Esophagus squamous epithelium (tissue), 5 donors: ENCODE measurements around the gene PDSS2. TPM values are rescaled to one million over a fixed set of nuclear protein-coding genes. Genes with fewer than 3 reads are reported as not detected.

ENCODE experiments used
- DNase-seq: peaks from one replicate; lab custom pipeline; 2025; lab: John Stamatoyannopoulos, UW
- H3K27ac ChIP-seq, 4 donors: fragments of 200-600 bp; sonication (generic); one replicate each; pipeline ENCODE4 v1.5.1; 2016 to 2019; ENCODE audit warnings: mild to moderate bottlenecking in 1 of 4
- H3K27me3 ChIP-seq, 4 donors: fragments of 200-600 bp; sonication (generic); 1 replicate in 3 of 4; 2 replicates in 1 of 4; pipeline versions ENCODE4 v1.5.1 to v1.6.0; 2017 to 2021; ENCODE audit warnings: antibody characterized with exemption in 1 of 4
- H3K36me3 ChIP-seq, 3 donors: fragments of 200-600 bp; sonication (generic); one replicate each; pipeline ENCODE4 v1.5.1; 2016 to 2019
- H3K4me1 ChIP-seq, 3 donors: fragments of 200-600 bp; sonication (generic); one replicate each; pipeline ENCODE4 v1.5.1; 2017 to 2019
- H3K4me3 ChIP-seq, 4 donors: fragments of 200-600 bp; sonication (generic); 1 replicate in 3 of 4; 2 replicates in 1 of 4; pipeline ENCODE4 v1.5.1; 2016 to 2019; ENCODE audit warnings: mild to moderate bottlenecking in 2 of 4, moderate library complexity in 1 of 4
- H3K9me3 ChIP-seq, 3 donors: fragments of 200-600 bp; sonication (generic); one replicate each; pipeline ENCODE4 v1.5.1; 2016 to 2019
- CTCF ChIP-seq, 6 experiments: fragments of 450-650 bp in 4 of 6; fragments of 200-600 bp in 2 of 6; sonication (generic) in 2 of 6; IDR thresholded peaks; one replicate each; pipeline ENCODE4 v1.5.1; 2016 to 2019; ENCODE audit warnings: antibody characterized with exemption in 6 of 6, mild to moderate bottlenecking in 4 of 6, moderate library complexity in 4 of 6
- POLR2A ChIP-seq, 4 donors: fragments of 450-650 bp; IDR thresholded peaks; one replicate each; pipeline ENCODE4 v1.6.1; 2017; ENCODE audit warnings: antibody characterized with exemption in 4 of 4, mild to moderate bottlenecking in 4 of 4, moderate library complexity in 3 of 4
- WGBS, 2 donors: methylation state at CpG; one replicate each; pipeline ENCODE4 v1.1.5; 2018; 5-methylcytosine and 5-hydroxymethylcytosine counted together
- intact Hi-C: fragments of 100-400 bp; cut with DNase I; formaldehyde crosslinking; loops from one replicate; pipeline ENCODE4 v1.15.0; 2022
- total RNA-seq, 4 donors: library from RNA; depleted of rRNA; stranded (reverse); fragments of >200 nt; gene quantifications; one replicate each; pipeline ENCODE4 v1.1.0, GENCODE V29; 2016
- donor health status: DM: yes; HTN: yes; CAD: no.

The PDSS2 gene
- total RNA-seq, 4 donors from 2014 or later: 7.0 to 15.9 (median 12.3) TPM

- Histone ChIP-seq H3K4me3 (no peak overlapping the region), H3K9me3 (no peaks in the 10 kb centered on the region), H3K27ac (no peak overlapping the region), H3K27me3 (no peaks in the 10 kb centered on the region), H3K36me3 (peaks cover 0 to 5% (median 0%) of the 10 kb centered on the region in 3 donors), H3K4me1 (peaks cover 0 to 23% (median 3%) of the 10 kb centered on the region in 3 donors)
- no peak for TF ChIP-seq CTCF (IDR thresholded peaks at IDR 0.05)
- no peak for TF ChIP-seq POLR2A (IDR thresholded peaks at IDR 0.05)
- no peak for DNase-seq
- intact Hi-C loops: no loop called here
- WGBS, 2 donors: 93 to 96% methylated on average over 2 of the region's 2 CpGs
These were observed 215.9 kb downstream of the PDSS2 start for GRCh38 chr6:107243471-107243870.

- Histone ChIP-seq H3K27ac (no peak overlapping the region), H3K9me3 (no peaks in the 10 kb centered on the region), H3K4me3 (no peak overlapping the region), H3K36me3 (peaks cover 0 to 16% (median 0%) of the 10 kb centered on the region in 3 donors), H3K27me3 (no peaks in the 10 kb centered on the region), H3K4me1 (peaks cover 0 to 12% (median 0%) of the 10 kb centered on the region in 3 donors)
- DNase-seq: no peak
- intact Hi-C loops: no loop called here
- TF ChIP-seq POLR2A (IDR thresholded peaks at IDR 0.05) (no peak), CTCF (IDR thresholded peaks at IDR 0.05) (no peak)
- 41 to 44% methylated on average over 5 of the region's 5 CpGs for WGBS, 2 donors
These were observed 221.2 kb downstream of the PDSS2 start for GRCh38 chr6:107237992-107238660.

GRCh38 chr6:107235511-107235910, 223.9 kb downstream of the PDSS2 start:
- intact Hi-C loops: no loop called here
- no peak for TF ChIP-seq POLR2A (IDR thresholded peaks at IDR 0.05)
- no peak for TF ChIP-seq CTCF (IDR thresholded peaks at IDR 0.05)
- no peaks in the 10 kb centered on the region for H3K9me3 ChIP-seq
- no peak overlapping the region for H3K4me3 ChIP-seq
- H3K4me1 ChIP-seq: no peaks in the 10 kb centered on the region
- no peak overlapping the region for H3K27ac ChIP-seq
- H3K36me3 ChIP-seq: peaks cover 0 to 16% (median 0%) of the 10 kb centered on the region in 3 donors
- no peaks in the 10 kb centered on the region for H3K27me3 ChIP-seq
- no peak for DNase-seq

GRCh38 chr6:107235007-107235406, 224.4 kb downstream of the PDSS2 start:
- intact Hi-C loops: no loop called here
- Histone ChIP-seq H3K36me3 (peaks cover 0 to 16% (median 0%) of the 10 kb centered on the region in 3 donors), H3K4me3 (no peak overlapping the region), H3K9me3 (no peaks in the 10 kb centered on the region), H3K4me1 (no peaks in the 10 kb centered on the region), H3K27ac (no peak overlapping the region), H3K27me3 (no peaks in the 10 kb centered on the region)
- TF ChIP-seq POLR2A (IDR thresholded peaks at IDR 0.05) (no peak), CTCF (IDR thresholded peaks at IDR 0.05) (no peak)
- WGBS, 2 donors: 66 to 79% methylated on average over 2 of the region's 2 CpGs
- no peak for DNase-seq

GRCh38 chr6:107231243-107231642, 228.1 kb downstream of the PDSS2 start:
- intact Hi-C loops: no loop called here
- TF ChIP-seq CTCF (IDR thresholded peaks at IDR 0.05) (no peak), POLR2A (IDR thresholded peaks at IDR 0.05) (no peak)
- 87 to 97% methylated on average over 3 of the region's 3 CpGs for WGBS, 2 donors
- peaks cover 0 to 3% (median 0%) of the 10 kb centered on the region in 3 donors for H3K36me3 ChIP-seq
- no peaks in the 10 kb centered on the region for H3K4me1 ChIP-seq
- H3K9me3 ChIP-seq: no peaks in the 10 kb centered on the region
- H3K27me3 ChIP-seq: no peaks in the 10 kb centered on the region
- H3K27ac ChIP-seq: no peak overlapping the region
- DNase-seq: no peak
- no peak overlapping the region for H3K4me3 ChIP-seq
